HepG2 (cell line): ENCODE results near the gene C14orf93. TPM values are rescaled to one million over a fixed set of nuclear protein-coding genes. Genes with fewer than 3 reads are reported as not detected.

Experiments used
- ARNT2 ChIP-seq: sonication (generic); formaldehyde crosslinking; IDR thresholded peaks from 2 replicates; pipeline ENCODE4 v1.8.0; 2022; ENCODE audit warnings: mild to moderate bottlenecking, low read depth, missing genetic modification reagents, moderate library complexity
- CREM ChIP-seq, 2 experiments: sonication (generic) in 1 of 2; formaldehyde crosslinking in 1 of 2; IDR thresholded peaks; 2 replicates each; pipeline versions ENCODE4 v1.4.0 to v1.6.1; 2016 to 2020; ENCODE audit warnings: antibody characterized with exemption in 1 of 2, mild to moderate bottlenecking in 1 of 2, missing genetic modification reagents in 1 of 2
- FOXK1 ChIP-seq: sonication (generic); formaldehyde crosslinking; IDR thresholded peaks from 2 replicates; pipeline ENCODE4 v1.4.0; 2020; ENCODE audit warnings: low read depth, missing genetic modification reagents, borderline replicate concordance
- HDAC6 ChIP-seq: fragments of 200-600 bp; sonication (generic); IDR thresholded peaks from 2 replicates; pipeline ENCODE4 v1.7.0; 2017; ENCODE audit warnings: mild to moderate bottlenecking, antibody characterized with exemption, low read length, low read depth
- HMG20B ChIP-seq: conservative IDR thresholded peaks from 2 replicates; pipeline ENCODE4 v1.6.1; 2016; ENCODE audit warnings: missing genetic modification reagents, missing compliant biosample characterization
- KLF15 ChIP-seq: sonication (generic); formaldehyde crosslinking; IDR thresholded peaks from 2 replicates; pipeline ENCODE4 v1.8.1; 2023; ENCODE audit warnings: borderline replicate concordance, mild to moderate bottlenecking, inconsistent platforms, missing genetic modification reagents, mixed read lengths
- NPAS2 ChIP-seq: sonication (generic); formaldehyde crosslinking; IDR thresholded peaks from 2 replicates; pipeline ENCODE4 v1.8.0; 2022; ENCODE audit warnings: mild to moderate bottlenecking, missing genetic modification reagents, borderline replicate concordance
- PRMT3 ChIP-seq: sonication (generic); formaldehyde crosslinking; IDR thresholded peaks from 2 replicates; pipeline ENCODE4 v1.8.1; 2022; ENCODE audit warnings: low read depth, mild to moderate bottlenecking, moderate library complexity, missing genetic modification reagents, borderline replicate concordance
- RXRB ChIP-seq: IDR thresholded peaks from 2 replicates; pipeline ENCODE4 v1.6.1; 2016; ENCODE audit warnings: borderline replicate concordance, missing genetic modification reagents, missing compliant biosample characterization
- TAF15 ChIP-seq: fragments of 200-400 bp; formaldehyde crosslinking; IDR thresholded peaks from one replicate; pipeline ENCODE4 v1.6.1; 2018; ENCODE audit warnings: mild to moderate bottlenecking, low read depth, low read length; ENCODE audit not compliant: poor library complexity, severe bottlenecking
- ZFY ChIP-seq: sonication (generic); formaldehyde crosslinking; IDR thresholded peaks from 2 replicates; pipeline ENCODE4 v1.4.0; 2020; ENCODE audit warnings: missing genetic modification reagents
- ZNF20 ChIP-seq: sonication (generic); formaldehyde crosslinking; IDR thresholded peaks from 2 replicates; pipeline ENCODE4 v1.4.0; 2020; ENCODE audit warnings: mild to moderate bottlenecking, moderate library complexity, missing genetic modification reagents
- ZNF451 ChIP-seq: sonication (generic); formaldehyde crosslinking; IDR thresholded peaks from 2 replicates; pipeline ENCODE4 v1.5.0; 2020; ENCODE audit warnings: mild to moderate bottlenecking, missing genetic modification reagents
- ZNF850 ChIP-seq: sonication (generic); formaldehyde crosslinking; conservative IDR thresholded peaks from 2 replicates; pipeline ENCODE4 v1.9.0; 2021; ENCODE audit warnings: mild to moderate bottlenecking, missing genetic modification reagents
- polyA plus RNA-seq, 8 experiments: library from polyadenylated mRNA; depleted of rRNA in 3 of 8; stranded (reverse) in 7 of 8; unstranded in 1 of 8; fragments of >200 nt; fragmentation: Illumina TruSeq in 4 of 8; extraction: Trizol in 4 of 8; gene quantifications; 2 replicates each; pipeline versions ENCODE4 v1.2.1 to v1.2.3, GENCODE V29; 2011 to 2016; ENCODE audit warnings: low read depth in 4 of 8, missing spikeins in 1 of 8, mixed read lengths in 1 of 8; ENCODE audit not compliant: insufficient read depth in 1 of 8
- total RNA-seq, 5 experiments: library from RNA; depleted of rRNA; stranded (reverse); fragments of >200 nt; fragmentation: Illumina TruSeq; extraction: Trizol; gene quantifications; 2 replicates each; pipeline ENCODE4 v1.2.3, GENCODE V29; 2016; ENCODE audit warnings: low read depth in 1 of 5
- TF ChIP-seq, protein P1 (sequence below): sonication (generic); formaldehyde crosslinking; IDR thresholded peaks from 2 replicates; pipeline ENCODE4 v1.4.0; 2020; ENCODE audit warnings: mild to moderate bottlenecking, missing genetic modification reagents
- TF ChIP-seq, protein P2 (sequence below): sonication (generic); formaldehyde crosslinking; IDR thresholded peaks from 2 replicates; pipeline ENCODE4 v1.9.0; 2021; ENCODE audit warnings: missing genetic modification reagents, borderline replicate concordance
- TF ChIP-seq, protein P3 (sequence below): sonication (generic); formaldehyde crosslinking; IDR thresholded peaks from 2 replicates; pipeline ENCODE4 v1.4.0; 2020; ENCODE audit warnings: missing genetic modification reagents
- TF ChIP-seq, protein P4 (sequence below): sonication (generic); formaldehyde crosslinking; IDR thresholded peaks from 2 replicates; pipeline ENCODE4 v1.4.0; 2020; ENCODE audit warnings: missing genetic modification reagents
- TF ChIP-seq, protein P5 (sequence below): sonication (generic); formaldehyde crosslinking; IDR thresholded peaks from 2 replicates; pipeline ENCODE4 v1.8.0; 2023; ENCODE audit warnings: mild to moderate bottlenecking, missing genetic modification reagents
- TF ChIP-seq, protein P6 (sequence below): IDR thresholded peaks from 2 replicates; pipeline ENCODE4 v1.6.1; 2016; ENCODE audit warnings: control low read depth

Gene C14orf93
- total and polyA plus RNA-seq, 2 of the 13 experiments (the other 11 are each of a cell fraction or from before 2014, with no cell fraction given) = 11.4 to 22.5 TPM

DNA sequence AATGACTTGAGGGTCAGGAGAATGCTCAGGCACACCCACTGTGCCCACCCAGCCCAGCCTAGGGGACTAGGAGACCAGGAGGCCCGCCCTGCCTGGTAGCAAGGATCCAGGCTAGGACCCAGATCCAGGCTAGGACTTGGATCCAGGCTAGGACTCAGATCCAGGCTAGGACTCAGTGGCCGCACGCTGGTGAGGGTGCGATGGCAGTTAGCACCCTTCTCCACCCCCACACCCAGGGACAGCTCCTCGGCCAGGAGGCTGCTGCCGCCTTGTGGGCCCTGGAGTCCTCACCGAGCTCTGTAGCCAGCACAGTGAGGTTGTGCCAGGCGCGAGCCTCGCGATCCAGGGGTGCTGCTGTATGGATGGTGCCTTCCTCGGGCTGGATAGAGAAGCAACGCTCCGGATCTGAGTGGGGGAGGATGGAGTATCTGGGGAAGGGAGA is 42.3 kb upstream of the C14orf93 start (continued):
- TF ChIP-seq HDAC6 (no peak), RXRB (peak; percentile 29; the same call in 1 of the 2 replicates), NPAS2 (CRISPR knock-in tag) (no peak), FOXK1 (CRISPR knock-in tag) (no peak), ZNF850 (CRISPR knock-in tag) (no peak), PRMT3 (CRISPR knock-in tag) (no peak), CREM (IDR thresholded peaks at IDR 0.05) (no peak), CREM (CRISPR knock-in tag; IDR thresholded peaks at IDR 0.05) (no peak), TAF15 (no peak), ZNF20 (CRISPR knock-in tag) (no peak), ARNT2 (CRISPR knock-in tag) (no peak), ZFY (CRISPR knock-in tag) (0 out of 2 replicates have a peak, but pooled peaks have one; percentile 32), HMG20B (CRISPR knock-in tag) (no peak), KLF15 (CRISPR knock-in tag) (no peak), ZNF451 (CRISPR knock-in tag) (peak; percentile 70; the same call in 1 of the 2 replicates)
- TF ChIP-seq, protein P1, sequence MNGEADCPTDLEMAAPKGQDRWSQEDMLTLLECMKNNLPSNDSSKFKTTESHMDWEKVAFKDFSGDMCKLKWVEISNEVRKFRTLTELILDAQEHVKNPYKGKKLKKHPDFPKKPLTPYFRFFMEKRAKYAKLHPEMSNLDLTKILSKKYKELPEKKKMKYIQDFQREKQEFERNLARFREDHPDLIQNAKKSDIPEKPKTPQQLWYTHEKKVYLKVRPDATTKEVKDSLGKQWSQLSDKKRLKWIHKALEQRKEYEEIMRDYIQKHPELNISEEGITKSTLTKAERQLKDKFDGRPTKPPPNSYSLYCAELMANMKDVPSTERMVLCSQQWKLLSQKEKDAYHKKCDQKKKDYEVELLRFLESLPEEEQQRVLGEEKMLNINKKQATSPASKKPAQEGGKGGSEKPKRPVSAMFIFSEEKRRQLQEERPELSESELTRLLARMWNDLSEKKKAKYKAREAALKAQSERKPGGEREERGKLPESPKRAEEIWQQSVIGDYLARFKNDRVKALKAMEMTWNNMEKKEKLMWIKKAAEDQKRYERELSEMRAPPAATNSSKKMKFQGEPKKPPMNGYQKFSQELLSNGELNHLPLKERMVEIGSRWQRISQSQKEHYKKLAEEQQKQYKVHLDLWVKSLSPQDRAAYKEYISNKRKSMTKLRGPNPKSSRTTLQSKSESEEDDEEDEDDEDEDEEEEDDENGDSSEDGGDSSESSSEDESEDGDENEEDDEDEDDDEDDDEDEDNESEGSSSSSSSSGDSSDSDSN (CRISPR knock-in tag) = peak; percentile 62
- TF ChIP-seq, protein P2, sequence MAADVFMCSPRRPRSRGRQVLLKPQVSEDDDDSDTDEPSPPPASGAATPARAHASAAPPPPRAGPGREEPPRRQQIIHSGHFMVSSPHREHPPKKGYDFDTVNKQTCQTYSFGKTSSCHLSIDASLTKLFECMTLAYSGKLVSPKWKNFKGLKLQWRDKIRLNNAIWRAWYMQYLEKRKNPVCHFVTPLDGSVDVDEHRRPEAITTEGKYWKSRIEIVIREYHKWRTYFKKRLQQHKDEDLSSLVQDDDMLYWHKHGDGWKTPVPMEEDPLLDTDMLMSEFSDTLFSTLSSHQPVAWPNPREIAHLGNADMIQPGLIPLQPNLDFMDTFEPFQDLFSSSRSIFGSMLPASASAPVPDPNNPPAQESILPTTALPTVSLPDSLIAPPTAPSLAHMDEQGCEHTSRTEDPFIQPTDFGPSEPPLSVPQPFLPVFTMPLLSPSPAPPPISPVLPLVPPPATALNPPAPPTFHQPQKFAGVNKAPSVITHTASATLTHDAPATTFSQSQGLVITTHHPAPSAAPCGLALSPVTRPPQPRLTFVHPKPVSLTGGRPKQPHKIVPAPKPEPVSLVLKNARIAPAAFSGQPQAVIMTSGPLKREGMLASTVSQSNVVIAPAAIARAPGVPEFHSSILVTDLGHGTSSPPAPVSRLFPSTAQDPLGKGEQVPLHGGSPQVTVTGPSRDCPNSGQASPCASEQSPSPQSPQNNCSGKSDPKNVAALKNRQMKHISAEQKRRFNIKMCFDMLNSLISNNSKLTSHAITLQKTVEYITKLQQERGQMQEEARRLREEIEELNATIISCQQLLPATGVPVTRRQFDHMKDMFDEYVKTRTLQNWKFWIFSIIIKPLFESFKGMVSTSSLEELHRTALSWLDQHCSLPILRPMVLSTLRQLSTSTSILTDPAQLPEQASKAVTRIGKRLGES (CRISPR knock-in tag) = no peak
- TF ChIP-seq, protein P3, sequence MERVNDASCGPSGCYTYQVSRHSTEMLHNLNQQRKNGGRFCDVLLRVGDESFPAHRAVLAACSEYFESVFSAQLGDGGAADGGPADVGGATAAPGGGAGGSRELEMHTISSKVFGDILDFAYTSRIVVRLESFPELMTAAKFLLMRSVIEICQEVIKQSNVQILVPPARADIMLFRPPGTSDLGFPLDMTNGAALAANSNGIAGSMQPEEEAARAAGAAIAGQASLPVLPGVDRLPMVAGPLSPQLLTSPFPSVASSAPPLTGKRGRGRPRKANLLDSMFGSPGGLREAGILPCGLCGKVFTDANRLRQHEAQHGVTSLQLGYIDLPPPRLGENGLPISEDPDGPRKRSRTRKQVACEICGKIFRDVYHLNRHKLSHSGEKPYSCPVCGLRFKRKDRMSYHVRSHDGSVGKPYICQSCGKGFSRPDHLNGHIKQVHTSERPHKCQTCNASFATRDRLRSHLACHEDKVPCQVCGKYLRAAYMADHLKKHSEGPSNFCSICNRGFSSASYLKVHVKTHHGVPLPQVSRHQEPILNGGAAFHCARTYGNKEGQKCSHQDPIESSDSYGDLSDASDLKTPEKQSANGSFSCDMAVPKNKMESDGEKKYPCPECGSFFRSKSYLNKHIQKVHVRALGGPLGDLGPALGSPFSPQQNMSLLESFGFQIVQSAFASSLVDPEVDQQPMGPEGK (CRISPR knock-in tag) = peak; percentile 62
- TF ChIP-seq, protein P4, sequence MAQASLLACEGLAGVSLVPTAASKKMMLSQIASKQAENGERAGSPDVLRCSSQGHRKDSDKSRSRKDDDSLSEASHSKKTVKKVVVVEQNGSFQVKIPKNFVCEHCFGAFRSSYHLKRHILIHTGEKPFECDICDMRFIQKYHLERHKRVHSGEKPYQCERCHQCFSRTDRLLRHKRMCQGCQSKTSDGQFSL (CRISPR knock-in tag) = peak; percentile 94
- TF ChIP-seq, protein P5, sequence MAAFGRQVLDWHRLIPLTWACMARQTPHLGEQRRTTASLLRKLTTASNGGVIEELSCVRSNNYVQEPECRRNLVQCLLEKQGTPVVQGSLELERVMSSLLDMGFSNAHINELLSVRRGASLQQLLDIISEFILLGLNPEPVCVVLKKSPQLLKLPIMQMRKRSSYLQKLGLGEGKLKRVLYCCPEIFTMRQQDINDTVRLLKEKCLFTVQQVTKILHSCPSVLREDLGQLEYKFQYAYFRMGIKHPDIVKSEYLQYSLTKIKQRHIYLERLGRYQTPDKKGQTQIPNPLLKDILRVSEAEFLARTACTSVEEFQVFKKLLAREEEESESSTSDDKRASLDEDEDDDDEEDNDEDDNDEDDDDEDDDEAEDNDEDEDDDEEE = no peak
- TF ChIP-seq, protein P6, sequence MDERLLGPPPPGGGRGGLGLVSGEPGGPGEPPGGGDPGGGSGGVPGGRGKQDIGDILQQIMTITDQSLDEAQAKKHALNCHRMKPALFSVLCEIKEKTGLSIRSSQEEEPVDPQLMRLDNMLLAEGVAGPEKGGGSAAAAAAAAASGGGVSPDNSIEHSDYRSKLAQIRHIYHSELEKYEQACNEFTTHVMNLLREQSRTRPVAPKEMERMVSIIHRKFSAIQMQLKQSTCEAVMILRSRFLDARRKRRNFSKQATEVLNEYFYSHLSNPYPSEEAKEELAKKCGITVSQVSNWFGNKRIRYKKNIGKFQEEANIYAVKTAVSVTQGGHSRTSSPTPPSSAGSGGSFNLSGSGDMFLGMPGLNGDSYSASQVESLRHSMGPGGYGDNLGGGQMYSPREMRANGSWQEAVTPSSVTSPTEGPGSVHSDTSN (CRISPR knock-in tag) = no peak
